ENCODE results near the gene PPP6R3. TPM values are rescaled to one million over a fixed set of nuclear protein-coding genes. Genes with fewer than 3 reads are reported as not detected.

Gene PPP6R3
- total and polyA plus RNA-seq, 2 of the 8 experiments (the other 6 are each of a cell fraction or from before 2014, with no cell fraction given), result 44.6 to 150 TPM

DNA sequence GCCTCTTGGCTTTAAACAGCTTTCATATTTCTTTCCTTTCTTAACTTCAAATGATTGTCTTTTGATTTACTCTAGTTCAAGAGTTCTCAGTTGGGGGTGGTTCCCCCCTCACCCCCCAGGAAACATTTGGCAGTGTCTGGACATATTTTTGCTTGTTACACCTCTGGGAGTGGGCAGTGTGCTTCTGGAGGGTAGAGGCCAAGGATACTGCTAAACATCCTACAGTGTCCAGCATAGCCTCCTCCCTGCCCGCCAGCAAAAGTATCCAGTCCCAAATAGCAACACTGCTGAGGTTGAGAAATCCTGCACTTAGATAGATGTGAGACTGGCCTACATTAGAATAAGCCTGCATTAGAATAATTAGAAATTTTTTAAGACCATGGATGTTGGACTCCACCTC, 3.2 kb downstream of the PPP6R3 start:
- Histone ChIP-seq H3K23me2 (ENCODE audit: low read depth, low read length) (peaks cover 12% of the 10 kb centered on the region), H2AK5ac (ENCODE audit: low read depth, low read length) (no peak overlapping the region), H4K91ac (replicated peaks; ENCODE audit: insufficient read length, low read length) (no peak overlapping the region), H3K36me3 (ENCODE audit: control insufficient read depth in 2 of 4, insufficient read depth in 4 of 4, low read length in 3 of 4) (no peaks in the 10 kb centered on the region; a peak in 2 of 8 replicates), H2BK15ac (ENCODE audit: low read length) (no peak overlapping the region), H3K4me2 (ENCODE audit: insufficient read depth in 1 of 2, low read depth in 2 of 2, low read length in 2 of 2) (no peak overlapping the region; a peak in 1 of 4 replicates), H3K14ac (ENCODE audit: insufficient read length) (no peak overlapping the region), H4K20me1 (replicated peaks in 1 of 2; ENCODE audit: control insufficient read depth in 1 of 2, insufficient read depth in 2 of 2, low read length in 2 of 2) (peaks cover 42 to 46% of the 10 kb centered on the region in 2 experiments), H3K9ac (replicated peaks in 1 of 4; ENCODE audit: extremely low read depth in 1 of 4, low read depth in 3 of 4, low read length in 3 of 4) (no peak overlapping the region), H3K27me3 (replicated peaks in 1 of 4; ENCODE audit: control insufficient read depth in 3 of 4, extremely low read depth in 1 of 4, insufficient read depth in 3 of 4, low read length in 3 of 4) (no peaks in the 10 kb centered on the region), H3K79me1 (ENCODE audit: low read depth, low read length) (peaks cover 13% of the 10 kb centered on the region), H4K8ac (ENCODE audit: extremely low read depth, insufficient read depth, low read length) (no peak overlapping the region), H3K27ac (ENCODE audit: low read depth, low read length) (no peak overlapping the region), H3K79me2 (ENCODE audit: control insufficient read depth in 1 of 2, insufficient read depth in 2 of 2, low read length in 2 of 2) (peaks cover 70 to 78% of the 10 kb centered on the region in 2 experiments), H4K5ac (ENCODE audit: insufficient read length, low read depth, low read length) (no peak overlapping the region), H2BK120ac (replicated peaks; ENCODE audit: low read depth, low read length) (no peak overlapping the region), H3K56ac (replicated peaks; ENCODE audit: insufficient read length, low read depth, low read length) (no peak overlapping the region), H3K4me3 (ENCODE audit: extremely low read depth in 1 of 4, insufficient read depth in 2 of 4, low read depth in 3 of 4, low read length in 4 of 4) (no peak overlapping the region), H3K4me1 (replicated peaks in 1 of 4; ENCODE audit: control insufficient read depth in 3 of 4, insufficient read depth in 4 of 4, low read length in 3 of 4) (peaks cover 0 to 13% (median 4%) of the 10 kb centered on the region in 4 experiments; a peak in 6 of 7 replicates), H3K18ac (ENCODE audit: extremely low read depth, low read length) (no peak overlapping the region), H3K9me3 (ENCODE audit: insufficient read depth in 2 of 2, low read depth in 1 of 2, low read length in 1 of 2) (no peaks in the 10 kb centered on the region), H2BK12ac (ENCODE audit: low read depth, low read length) (no peak overlapping the region), H3K23ac (ENCODE audit: insufficient read length) (no peak overlapping the region), H3K4ac (replicated peaks; ENCODE audit: insufficient read length, low read depth, low read length) (no peak overlapping the region), H2BK5ac (ENCODE audit: low read depth, low read length) (no peak overlapping the region), H2BK20ac (ENCODE audit: low read length) (no peak overlapping the region), H2AFZ (ENCODE audit: low read length) (no peak overlapping the region)
- POLR2A ChIA-PET (ENCODE audit: partially characterized antibody), result interaction anchor here (1.1 to 1.4 kb wide), 2 partner anchors 20 to 25 kb away, joined by 3 to 4 read pairs; no protein-coding TSS in a partner anchor
- WGBS, 2 experiments (ENCODE audit: extremely low coverage in 1 of 2, insufficient coverage in 1 of 2, insufficient read length in 1 of 2, insufficient replicate concordance in 2 of 2, low coverage in 1 of 2, low lambda C conversion rate in 2 of 2, missing lambda C conversion rate in 1 of 2), result 100% methylated on average over 1 of the region's 1 CpG; no CpG with 5 or more reads in 1 of the 2 experiments
- FAIRE-seq (no peak), DNase-seq (ENCODE audit: low read depth in 1 of 2, low spot score in 2 of 2) (no peak)
- CTCF ChIA-PET (ENCODE audit: partially characterized antibody), result interaction anchor here (1.7 kb wide), 1 partner anchor 120 kb away, joined by 4 read pairs; no protein-coding TSS in a partner anchor
- no peak for TF ChIP-seq BRCA1 (IDR thresholded peaks at IDR 0.05; ENCODE audit: low read depth, low read length)
- no peak for TF ChIP-seq EGR1 (IDR thresholded peaks at IDR 0.05; ENCODE audit: borderline replicate concordance, low read depth, low read length)
